A673 (cell line): Measurements from ENCODE around the gene CHGA. TPM values are rescaled to one million over a fixed set of nuclear protein-coding genes. Genes with fewer than 3 reads are reported as not detected.

Experiments used
- BruUV-seq: library from RNA; stranded (reverse); fragments of 400-500 nt; replicated peaks from 2 replicates; lab custom pipeline; 2021; lab: Mats Ljungman, UMichigan
- CTCF ChIA-PET: fragments of 300-600 bp; sonication (Branson Sonifier 250); formaldehyde crosslinking; loops from one replicate; lab custom pipeline; 2022; ENCODE audit warnings: antibody characterized with exemption; lab: Charles Lee
- POLR2A ChIA-PET: fragments of 300-600 bp; sonication (Branson Sonifier 250); formaldehyde crosslinking; loops from one replicate; lab custom pipeline; 2022; ENCODE audit warnings: antibody characterized with exemption; ENCODE audit not compliant: low non-redundant PET; lab: Charles Lee
- DNase-seq: peaks from one replicate; pipeline ENCODE4 v3.0.0-alpha.2; 2015; ENCODE audit warnings: low spot score
- H3K27ac ChIP-seq: fragments of 200-600 bp; sonication (generic); 2 replicates; pipeline ENCODE4 v1.5.1; 2016; ENCODE audit warnings: mixed run types, low read depth, mild to moderate bottlenecking, mixed read lengths, antibody characterized with exemption, low read length; ENCODE audit not compliant: poor library complexity, severe bottlenecking
- H3K27me3 ChIP-seq: fragments of 200-600 bp; sonication (generic); replicated peaks from 2 replicates; pipeline ENCODE4 v1.6.1; 2017; ENCODE audit warnings: mixed run types, low read depth, mild to moderate bottlenecking, mixed read lengths, antibody characterized with exemption, low read length; ENCODE audit not compliant: insufficient read depth, poor library complexity
- H3K36me3 ChIP-seq: fragments of 200-600 bp; sonication (generic); 2 replicates; pipeline ENCODE4 v1.6.1; 2016; ENCODE audit warnings: mixed run types, mild to moderate bottlenecking, mixed read lengths, antibody characterized with exemption, low read length; ENCODE audit not compliant: insufficient read depth, poor library complexity, severe bottlenecking
- H3K4me1 ChIP-seq: fragments of 200-600 bp; sonication (generic); 2 replicates; pipeline ENCODE4 v1.6.1; 2017; ENCODE audit warnings: mixed run types, mild to moderate bottlenecking, mixed read lengths, antibody characterized with exemption, low read length; ENCODE audit not compliant: insufficient read depth, poor library complexity, severe bottlenecking
- H3K4me3 ChIP-seq: fragments of 200-600 bp; sonication (generic); 2 replicates; pipeline ENCODE4 v1.5.1; 2016; ENCODE audit warnings: low read depth, mixed run types, mild to moderate bottlenecking, mixed read lengths, low read length; ENCODE audit not compliant: poor library complexity, severe bottlenecking
- H3K9me3 ChIP-seq: fragments of 200-600 bp; sonication (generic); 2 replicates; pipeline ENCODE4 v1.6.1; 2016; ENCODE audit warnings: mixed run types, low read depth, mild to moderate bottlenecking, mixed read lengths, antibody characterized with exemption, low read length; ENCODE audit not compliant: poor library complexity, severe bottlenecking
- EZH2 ChIP-seq: fragments of 200-600 bp; sonication (generic); IDR thresholded peaks from 2 replicates; pipeline ENCODE4 v1.6.1; 2017; ENCODE audit warnings: borderline replicate concordance, low read depth, mild to moderate bottlenecking, mixed read lengths, antibody characterized with exemption, low read length; ENCODE audit not compliant: poor library complexity, severe bottlenecking
- intact Hi-C: fragments of 100-400 bp; cut with micrococcal nuclease; formaldehyde crosslinking; loops from one replicate; pipeline ENCODE4 v1.10.0; 2022; ENCODE audit not compliant: unreplicated experiment
- total RNA-seq: library from RNA; stranded (reverse); gene quantifications from 2 replicates; pipeline ENCODE4 v1.2.3, GENCODE V29; 2021
- TF ChIP-seq, protein P1 (sequence below): fragments of 300-800, 200-600 bp; sonication (generic); conservative IDR thresholded peaks from 2 replicates; pipeline ENCODE4 v1.5.1; 2017; ENCODE audit warnings: low read depth, mild to moderate bottlenecking, antibody characterized with exemption, low read length, moderate library complexity, mixed read lengths

CHGA gene
- total RNA-seq, 1 experiment from 2014 or later: 14.8 TPM

DNA sequence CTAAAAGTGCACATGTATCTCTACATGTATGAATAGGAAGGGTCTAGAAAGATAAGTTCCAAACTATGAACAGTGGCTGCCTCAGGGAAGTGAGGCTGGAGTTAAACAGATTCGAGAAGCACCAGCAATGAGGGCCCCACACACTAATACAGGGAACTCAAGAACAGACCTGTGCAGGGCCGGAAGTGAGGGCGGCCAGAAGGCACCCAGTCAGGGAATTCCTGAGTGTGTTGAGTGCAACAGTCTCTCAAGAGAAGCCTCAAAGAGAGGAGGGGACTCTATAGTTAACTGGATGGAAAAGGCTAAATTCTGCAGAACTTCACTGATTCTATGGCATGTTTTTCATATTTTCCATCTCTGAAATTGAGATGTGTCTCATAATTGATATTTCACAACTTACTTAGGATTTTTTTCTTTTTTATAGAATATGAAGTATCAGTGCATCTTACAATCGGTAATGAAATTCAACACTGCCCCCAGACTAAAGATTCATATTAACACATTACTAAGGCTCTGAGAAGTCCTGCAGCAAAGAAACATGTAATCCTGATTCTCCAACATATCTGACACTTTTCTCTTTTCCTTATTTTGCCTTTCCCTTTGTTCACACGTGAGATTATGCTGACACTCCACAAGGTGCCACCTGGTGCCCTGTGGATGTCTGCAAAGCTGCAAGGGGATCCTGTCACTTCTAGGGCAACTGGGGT lies 61.3 kb downstream of the CHGA start:
- Histone ChIP-seq H3K27ac (no peak overlapping the region), H3K4me3 (no peak overlapping the region), H3K27me3 (no peaks in the 10 kb centered on the region), H3K4me1 (peaks cover 6% of the 10 kb centered on the region), H3K36me3 (no peaks in the 10 kb centered on the region), H3K9me3 (no peaks in the 10 kb centered on the region)
- ChIA-PET POLR2A (no interaction called here), CTCF (no interaction called here)
- intact Hi-C loops: no loop called here
- no peak for TF ChIP-seq EZH2
- TF ChIP-seq, protein P1, sequence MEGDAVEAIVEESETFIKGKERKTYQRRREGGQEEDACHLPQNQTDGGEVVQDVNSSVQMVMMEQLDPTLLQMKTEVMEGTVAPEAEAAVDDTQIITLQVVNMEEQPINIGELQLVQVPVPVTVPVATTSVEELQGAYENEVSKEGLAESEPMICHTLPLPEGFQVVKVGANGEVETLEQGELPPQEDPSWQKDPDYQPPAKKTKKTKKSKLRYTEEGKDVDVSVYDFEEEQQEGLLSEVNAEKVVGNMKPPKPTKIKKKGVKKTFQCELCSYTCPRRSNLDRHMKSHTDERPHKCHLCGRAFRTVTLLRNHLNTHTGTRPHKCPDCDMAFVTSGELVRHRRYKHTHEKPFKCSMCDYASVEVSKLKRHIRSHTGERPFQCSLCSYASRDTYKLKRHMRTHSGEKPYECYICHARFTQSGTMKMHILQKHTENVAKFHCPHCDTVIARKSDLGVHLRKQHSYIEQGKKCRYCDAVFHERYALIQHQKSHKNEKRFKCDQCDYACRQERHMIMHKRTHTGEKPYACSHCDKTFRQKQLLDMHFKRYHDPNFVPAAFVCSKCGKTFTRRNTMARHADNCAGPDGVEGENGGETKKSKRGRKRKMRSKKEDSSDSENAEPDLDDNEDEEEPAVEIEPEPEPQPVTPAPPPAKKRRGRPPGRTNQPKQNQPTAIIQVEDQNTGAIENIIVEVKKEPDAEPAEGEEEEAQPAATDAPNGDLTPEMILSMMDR: no peak
- BruUV-seq: no TSS peak
- DNase-seq: no peak

Other genes with a start within 250 kb of the CHGA start
- 34.6 and 39.8 TPM in 2 replicates for gene LGMN, start 174.5 kb upstream of the CHGA start, total RNA-seq
- 21.3 and 24.4 TPM in 2 replicates for gene GOLGA5, start 128.8 kb upstream of the CHGA start, total RNA-seq
- 38.5 and 47.0 TPM in 2 replicates for gene ITPK1, start 192.8 kb downstream of the CHGA start, total RNA-seq